H54 (cell line): ENCODE data around the gene PARD3.

Experiments
- DNase-seq: peaks from one replicate; pipeline ENCODE4 v3.0.0; 2011; ENCODE audit warnings: low spot score, mixed read lengths; ENCODE audit not compliant: insufficient read length
- FAIRE-seq: peaks from 3 replicates; lab custom pipeline; 2011; peaks lifted over from hg19 to GRCh38; lab: Jason Lieb, UNC
- POLR2A ChIP-seq: IDR thresholded peaks from 2 replicates; pipeline ENCODE4 v1.6.1; 2011; ENCODE audit warnings: low read depth, mild to moderate bottlenecking, low read length

Gene PARD3

DNA sequence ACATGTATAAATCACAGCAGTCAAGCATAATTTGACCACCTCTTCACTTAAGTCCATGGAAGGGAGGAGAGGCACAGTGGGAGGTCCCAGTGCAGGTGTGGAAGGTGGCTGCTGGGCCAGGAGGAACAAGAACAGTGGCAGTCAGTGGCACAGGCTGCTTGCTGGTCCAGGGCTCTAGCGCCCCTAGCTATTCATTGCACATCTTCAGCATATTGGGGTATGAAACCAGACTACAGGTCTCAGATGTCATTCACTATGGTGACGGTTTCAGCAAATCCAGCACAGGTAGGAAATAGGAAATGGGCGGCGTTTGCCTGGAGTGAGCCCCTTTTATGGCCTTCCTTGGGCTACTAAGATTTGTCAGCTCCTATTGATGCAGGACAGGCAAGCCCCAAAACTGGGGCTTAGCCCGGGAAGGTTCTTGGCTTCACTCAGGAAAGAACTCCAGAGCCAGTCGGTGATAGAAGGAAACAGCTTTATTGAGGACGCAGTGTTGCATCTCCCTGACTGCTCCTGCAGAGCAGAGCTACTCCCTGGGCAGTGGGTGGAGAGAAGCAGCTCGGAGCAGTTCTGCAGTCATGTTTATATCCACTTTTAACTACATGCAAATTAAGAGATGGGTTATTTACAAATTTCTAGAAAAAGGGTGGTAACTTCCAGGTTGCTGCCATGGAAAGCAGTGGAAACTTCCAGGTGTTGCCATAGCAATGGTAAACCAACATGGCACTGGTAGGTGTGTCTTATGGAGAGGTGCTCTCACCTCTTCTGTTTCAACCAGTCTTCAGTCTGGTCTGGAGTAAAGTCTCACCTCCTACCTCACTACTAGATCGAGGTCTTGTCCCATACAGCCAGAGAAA is 608.8 kb downstream of the PARD3 start:
- DNase-seq (no peak), FAIRE-seq (no peak)
- TF ChIP-seq POLR2A = no peak

DNA sequence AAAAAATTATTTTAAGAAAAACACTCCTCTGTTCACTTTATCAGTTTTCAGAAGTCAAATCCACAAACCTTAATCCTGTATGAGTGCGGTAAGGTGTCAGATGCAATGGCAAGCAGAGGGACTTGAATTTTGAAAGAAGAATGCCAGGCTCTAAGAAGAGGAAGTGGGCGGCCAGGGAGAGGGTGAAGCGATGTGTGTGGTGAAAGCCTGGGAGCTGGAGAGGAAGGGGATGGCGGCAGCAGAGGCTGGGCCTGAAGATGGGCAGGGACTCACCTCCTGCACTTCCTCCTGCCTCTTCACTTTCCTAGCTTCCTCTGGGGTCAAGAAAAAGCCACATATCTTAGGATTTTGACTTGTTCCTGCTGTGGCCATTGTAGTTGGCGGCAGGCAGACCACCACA is 609.6 kb downstream of the PARD3 start:
- no peak for FAIRE-seq
- DNase-seq = no peak

DNA sequence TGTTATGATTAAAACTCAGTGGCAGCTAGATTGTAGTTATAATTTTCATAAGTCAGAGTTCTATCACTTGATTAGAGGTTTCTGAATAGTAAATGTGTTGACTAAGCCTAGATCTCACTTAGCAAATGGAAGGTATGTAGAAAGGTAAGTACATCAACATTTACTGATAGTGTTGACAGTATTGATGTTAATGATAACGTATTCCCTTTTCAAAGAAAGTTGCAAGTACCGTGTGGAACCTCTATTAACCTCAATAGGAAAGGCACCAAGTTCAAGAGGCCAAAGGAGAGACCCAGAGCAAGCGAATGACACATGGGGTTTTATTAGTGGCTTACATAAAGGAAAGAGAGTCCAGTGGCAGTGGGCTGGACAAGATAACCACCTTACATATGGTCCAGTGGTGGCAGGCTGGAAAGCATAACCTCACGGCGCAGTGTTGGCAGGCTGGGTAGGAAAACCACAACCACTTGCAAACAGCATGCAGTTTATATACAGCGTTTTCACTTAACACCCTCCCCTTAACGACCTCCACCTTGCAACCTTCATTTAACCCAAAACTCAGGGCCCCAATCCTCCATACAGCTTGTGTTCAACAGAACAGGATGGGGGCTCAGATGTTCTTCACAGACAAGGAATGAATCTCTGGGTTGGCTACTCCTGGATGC is 611.0 kb downstream of the PARD3 start:
- TF ChIP-seq POLR2A = no peak
- no peak for FAIRE-seq

More for the DNA sequence above, 609.6 kb downstream of the PARD3 start:
- no peak for TF ChIP-seq POLR2A

DNA sequence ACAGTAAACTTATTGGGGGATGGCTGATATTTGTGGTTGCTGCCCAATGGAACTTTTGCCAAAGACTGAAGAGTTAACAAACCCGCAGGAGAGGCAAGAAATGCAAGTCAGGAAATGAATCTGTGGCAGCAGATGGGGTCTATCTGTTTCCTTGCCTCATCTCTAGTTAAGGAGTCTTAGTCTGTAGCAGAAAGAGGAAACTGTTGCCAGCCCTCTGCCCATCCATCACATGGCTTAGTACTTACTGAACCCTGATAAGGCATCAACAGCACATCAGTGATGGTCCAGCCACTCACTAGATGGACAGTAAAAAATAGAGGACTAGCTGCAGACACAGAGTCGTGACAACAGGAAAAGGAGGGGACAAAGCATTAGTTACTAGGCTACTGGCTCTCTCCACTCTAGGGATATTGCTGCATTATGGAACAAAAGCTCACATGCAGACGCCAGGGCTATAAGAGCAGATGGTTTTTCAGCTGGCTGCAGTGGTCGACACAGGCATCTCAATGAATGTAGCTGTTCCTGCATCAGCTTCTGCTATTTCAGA is 614.7 kb downstream of the PARD3 start:
- FAIRE-seq (no peak), DNase-seq (no peak)
- TF ChIP-seq POLR2A = no peak

More for the DNA sequence above, 611.0 kb downstream of the PARD3 start:
- no peak for DNase-seq

DNA sequence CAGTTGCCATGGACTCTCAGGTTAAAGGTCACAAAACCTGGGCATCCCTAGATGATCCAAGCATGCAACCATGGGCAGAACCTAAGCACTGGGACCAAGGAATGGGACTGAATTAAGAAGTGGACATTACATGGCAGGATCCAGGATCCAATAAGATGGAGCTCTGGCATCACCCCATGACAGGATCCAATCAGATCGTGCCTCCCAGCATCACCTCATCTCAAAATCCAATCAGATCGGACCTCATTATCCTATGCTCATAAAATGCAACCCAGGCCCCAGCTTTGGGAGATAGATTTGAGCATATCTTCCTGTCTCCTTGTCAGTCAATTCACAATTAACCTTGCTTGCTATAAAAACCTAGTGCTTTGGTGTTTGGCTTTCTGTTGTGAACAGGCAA is 616.1 kb downstream of the PARD3 start:
- no peak for TF ChIP-seq POLR2A
- FAIRE-seq = no peak
- DNase-seq = no peak

DNA sequence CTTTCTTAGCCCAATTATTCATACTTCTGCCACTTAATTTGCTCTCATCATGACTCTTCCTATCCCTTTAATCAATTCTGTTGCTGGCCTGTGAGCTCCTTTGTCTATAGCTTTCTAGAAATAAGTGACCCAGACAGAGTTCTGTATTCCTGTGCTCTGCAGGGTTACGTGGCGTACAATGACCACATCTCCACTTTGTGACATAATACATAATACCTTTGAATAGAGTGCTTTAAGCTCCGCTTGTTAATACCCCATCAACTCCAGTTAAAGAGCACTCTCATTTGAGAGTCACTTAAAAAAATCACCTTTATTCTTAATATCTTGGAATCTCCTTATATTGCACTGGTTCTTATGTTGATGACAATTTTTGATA is 619.0 kb downstream of the PARD3 start:
- no peak for DNase-seq
- TF ChIP-seq POLR2A = no peak
- no peak for FAIRE-seq

DNA sequence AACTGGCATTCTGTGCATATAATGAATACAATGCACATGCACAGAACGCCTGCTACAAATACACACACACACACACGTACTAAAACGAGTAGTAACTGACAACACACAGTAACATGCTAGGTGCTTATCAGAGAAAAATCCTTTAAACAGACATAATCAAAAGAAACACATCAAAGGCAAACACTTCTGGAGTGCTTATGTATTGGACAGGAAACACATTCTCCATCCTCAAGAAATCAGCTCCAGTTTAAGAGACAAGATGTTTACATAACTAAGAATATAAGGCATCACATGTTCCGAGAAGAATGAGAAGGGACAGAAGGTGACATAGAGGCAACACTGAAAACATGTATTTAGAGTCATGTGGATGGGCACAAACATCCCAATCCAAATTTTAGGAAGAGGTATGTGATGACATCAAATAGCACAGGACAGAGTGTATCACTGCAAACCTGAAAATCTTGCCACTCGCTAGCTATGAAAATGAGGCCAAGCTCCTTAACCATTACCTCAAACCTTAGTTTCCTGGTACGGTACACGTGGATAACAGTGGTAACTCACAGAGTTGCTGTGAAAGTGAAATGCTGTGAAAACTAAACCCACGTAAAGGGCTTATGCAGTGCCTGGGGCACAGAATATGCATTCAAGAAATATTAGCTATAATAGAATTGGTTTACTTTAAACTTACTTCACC is 619.6 kb downstream of the PARD3 start:
- FAIRE-seq (no peak), DNase-seq (no peak)
- no peak for TF ChIP-seq POLR2A

DNA sequence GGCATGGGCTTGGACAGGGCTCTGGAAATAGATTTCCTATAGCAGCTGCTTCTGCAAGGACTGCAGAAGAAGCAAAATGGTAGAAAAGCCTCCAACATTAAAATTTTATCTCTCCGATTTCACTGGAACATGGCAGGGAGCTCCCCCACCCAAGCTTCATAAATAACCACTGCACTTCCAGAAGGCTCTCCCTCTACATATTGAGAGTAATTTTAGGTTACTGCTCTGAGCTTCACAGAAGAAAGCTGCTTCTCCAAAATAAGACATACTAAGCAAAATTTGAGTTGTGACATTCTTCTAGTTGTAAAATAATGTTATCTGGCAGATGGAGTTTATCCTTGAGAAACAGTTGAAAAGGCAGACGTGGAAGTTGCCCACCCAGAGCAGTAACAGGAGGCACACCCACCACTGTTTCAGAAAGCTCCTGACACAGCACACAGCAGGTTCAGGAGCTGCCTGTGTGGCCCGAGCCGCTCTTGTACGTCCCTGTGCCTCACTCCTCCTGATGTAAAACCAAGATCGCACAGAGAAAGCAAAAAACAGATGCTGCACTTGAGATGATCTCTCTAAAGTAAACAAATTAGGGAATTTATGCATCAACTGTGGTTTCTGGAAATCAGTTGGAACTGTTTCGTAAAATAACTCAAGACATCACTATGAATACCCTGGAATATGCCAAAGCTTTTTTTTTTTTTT is 621.0 kb downstream of the PARD3 start:
- TF ChIP-seq POLR2A = no peak
- DNase-seq (no peak), FAIRE-seq (no peak)

DNA sequence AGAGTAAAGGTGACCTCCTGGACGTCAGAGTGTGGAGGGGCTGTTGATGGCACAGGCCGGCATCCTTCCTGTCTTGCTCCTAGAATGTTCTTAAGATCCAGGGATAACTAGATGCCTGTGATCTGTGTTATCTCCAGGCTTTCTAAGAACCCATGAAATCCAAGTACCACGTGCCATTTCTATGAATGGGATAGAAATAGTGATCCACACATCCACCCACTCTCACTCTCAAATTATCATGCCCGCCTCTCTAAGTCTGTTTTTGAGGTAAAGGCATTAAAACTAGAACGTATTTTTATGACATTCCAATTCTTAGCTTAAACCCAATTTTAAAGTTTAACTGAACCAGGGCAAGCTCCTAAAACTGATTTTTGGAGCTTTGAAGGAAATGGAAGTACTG is 622.5 kb downstream of the PARD3 start:
- DNase-seq (no peak), FAIRE-seq (no peak)
- TF ChIP-seq POLR2A = no peak

DNA sequence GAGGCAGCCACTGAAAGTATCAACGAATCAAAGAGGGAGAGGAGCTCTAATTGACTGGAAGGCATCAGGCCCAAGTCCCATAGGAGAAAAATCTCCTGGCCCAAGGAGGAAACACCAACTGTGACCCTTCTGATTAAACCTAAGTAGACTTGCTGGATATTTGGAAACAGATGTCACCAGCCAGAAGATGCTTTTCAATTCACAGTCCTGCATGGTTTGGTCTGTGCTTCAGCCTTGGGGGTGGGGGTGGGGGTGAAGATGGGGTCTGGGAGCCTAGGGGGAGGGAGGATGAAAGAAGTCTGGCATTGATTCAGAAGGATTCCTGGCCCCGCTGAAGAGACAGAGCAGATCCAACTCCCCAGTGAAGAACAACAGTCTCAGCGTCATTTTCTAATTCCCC is 623.7 kb downstream of the PARD3 start:
- no peak for TF ChIP-seq POLR2A
- FAIRE-seq = no peak
- DNase-seq = no peak

DNA sequence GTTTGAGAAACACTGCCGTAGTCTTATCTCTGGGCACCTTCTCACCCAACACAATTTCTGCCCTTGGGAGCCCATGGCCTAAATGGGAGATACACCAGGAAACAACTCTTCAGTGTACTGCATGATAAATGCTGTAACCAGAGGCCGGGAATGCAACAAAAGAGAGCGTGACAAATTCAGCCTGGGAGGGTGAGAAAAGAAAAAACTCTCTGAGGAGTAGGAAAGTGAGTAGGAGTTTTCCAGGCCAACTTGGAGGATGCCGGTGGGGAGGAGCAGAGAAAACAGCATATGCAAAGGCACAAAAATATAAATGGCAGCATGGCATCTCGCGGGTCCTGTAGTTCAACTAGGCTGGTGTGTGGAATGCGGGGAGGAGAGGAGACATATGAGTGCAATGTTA is 624.5 kb downstream of the PARD3 start:
- TF ChIP-seq POLR2A = no peak
- no peak for FAIRE-seq
- DNase-seq = no peak

DNA sequence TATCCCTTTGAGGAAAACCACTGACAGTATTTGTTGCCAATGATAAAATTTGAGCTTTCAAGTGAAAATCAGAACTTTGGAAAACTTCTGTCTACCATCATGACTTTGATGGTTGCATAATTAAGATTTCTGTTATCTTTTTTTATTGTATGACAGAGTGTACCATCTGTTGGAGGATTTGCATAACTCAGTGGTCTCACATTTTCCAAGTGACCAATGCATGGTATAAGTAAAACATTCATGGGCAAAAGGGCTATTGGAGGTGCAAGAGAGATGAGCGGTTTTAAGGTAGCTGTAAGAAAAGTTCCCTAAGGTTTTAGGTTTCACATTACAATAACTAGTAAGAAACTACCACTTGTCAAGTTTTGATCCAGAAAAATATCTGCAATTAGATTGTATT is 625.3 kb downstream of the PARD3 start:
- TF ChIP-seq POLR2A = no peak
- FAIRE-seq = no peak
- no peak for DNase-seq

DNA sequence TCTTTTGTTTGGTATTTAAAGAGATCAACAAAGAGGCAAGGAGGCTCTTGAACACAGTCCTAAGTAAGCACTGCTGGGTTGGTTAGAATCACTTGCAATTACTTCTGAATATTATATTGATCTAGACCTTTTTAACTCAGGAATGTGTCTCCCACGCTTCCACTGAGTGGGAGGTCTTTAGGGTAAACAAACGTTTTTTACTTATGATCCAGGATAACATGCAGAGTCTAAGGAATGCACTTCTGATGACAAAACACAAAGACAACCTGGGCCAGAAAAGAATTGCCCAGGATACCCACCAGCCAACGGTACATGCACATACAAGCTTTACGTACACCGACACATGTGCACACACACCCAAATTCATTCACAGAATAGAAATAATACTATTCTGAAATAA is 626.9 kb downstream of the PARD3 start:
- no peak for TF ChIP-seq POLR2A
- no peak for FAIRE-seq

More for the DNA sequence above, 626.9 kb downstream of the PARD3 start:
- DNase-seq = no peak
